SH-SY5Y (cell line): ENCODE measurements around the gene JAM3.

Source experiments
- GATA2 ChIP-seq: IDR thresholded peaks from 2 replicates; pipeline ENCODE4 v1.6.1; 2011; ENCODE audit warnings: mild to moderate bottlenecking, low read depth, low read length
- GATA3 ChIP-seq: IDR thresholded peaks from 2 replicates; pipeline ENCODE4 v1.6.1; 2011; ENCODE audit warnings: low read depth, mild to moderate bottlenecking, low read length, moderate library complexity

Gene JAM3

DNA sequence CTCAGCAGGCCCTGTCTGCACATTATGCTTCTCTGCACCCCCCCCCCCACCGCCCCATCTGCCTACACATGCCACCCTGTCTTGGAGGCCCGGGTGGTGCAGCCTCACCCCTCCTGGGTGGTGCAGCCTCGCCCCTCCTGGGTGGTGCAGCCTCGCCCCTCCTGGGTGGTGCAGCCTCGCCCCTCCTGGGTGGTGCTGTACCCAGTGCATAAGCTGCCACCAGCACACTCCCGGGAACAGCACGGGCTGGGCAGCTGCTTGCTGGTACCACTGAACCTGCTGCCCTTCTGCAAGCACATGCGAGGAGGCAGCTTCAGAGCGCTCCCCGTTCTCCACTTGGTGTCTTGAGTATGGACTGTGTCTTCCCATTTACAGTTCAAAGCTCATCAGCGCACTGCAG lies 85.6 kb downstream of the JAM3 start:
- TF ChIP-seq GATA3: no peak
- TF ChIP-seq GATA2: no peak

DNA sequence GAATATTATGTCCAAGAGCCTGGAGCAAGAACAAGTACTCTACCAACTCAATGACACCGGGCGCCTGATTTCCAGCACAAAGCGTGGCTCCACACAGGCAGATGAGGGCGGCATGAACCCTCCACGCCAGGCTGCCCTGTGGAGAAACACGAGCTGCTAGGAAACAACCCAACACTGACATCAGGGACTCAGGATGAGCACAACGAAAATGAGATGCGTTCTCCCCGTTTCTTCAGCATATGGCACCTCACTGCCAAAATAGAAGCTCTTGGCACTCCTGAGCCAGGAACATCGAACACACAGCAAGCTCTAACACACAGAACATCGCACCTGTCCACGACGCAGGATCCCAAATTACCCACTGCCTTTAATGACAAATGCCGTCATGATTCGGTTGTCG lies 86.6 kb downstream of the JAM3 start:
- no peak for TF ChIP-seq GATA2
- TF ChIP-seq GATA3: no peak

DNA sequence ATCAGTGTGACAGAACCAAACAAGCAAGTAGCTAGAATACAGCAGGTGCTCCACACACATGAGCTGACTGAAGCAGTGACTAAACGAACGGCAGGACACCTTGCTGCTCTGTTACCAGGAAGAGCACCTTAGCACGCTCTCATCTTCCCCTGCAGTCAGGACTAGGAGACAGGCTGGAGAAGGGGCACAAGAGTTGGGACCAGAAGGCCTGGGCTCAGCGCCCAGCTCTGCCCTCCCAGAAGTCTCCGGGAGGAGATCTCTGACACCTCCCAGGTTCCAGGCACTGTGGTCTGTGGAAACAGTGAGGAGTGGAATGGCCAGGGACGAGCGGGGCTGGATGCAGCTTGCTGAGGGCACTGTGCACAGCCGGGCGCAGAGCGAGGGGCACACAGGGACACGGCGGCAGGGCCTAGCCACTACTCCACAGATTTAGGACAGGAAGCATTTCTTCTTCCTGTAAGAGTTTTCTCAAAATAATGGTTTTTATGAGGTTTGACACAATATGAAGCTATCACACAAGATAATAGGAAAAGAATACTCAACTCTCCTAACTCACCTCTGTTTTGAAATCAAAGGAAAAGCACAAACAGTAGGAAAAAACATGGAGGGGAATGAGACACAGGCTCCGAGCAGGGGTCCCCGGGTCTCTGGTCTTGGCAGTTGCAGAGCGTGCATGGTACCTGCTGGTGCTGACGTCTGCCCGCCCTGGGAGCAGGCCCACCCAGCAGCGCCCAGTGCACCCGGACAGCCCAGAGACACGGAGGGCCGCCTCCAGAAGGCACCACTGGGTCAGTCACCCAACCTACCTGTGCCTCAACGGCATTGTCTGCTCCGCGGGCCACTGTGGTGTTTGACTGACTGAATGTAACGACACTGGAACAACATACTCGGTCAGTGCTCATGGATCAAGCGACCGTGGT lies 87.3 kb downstream of the JAM3 start:
- TF ChIP-seq GATA3 (no peak), GATA2 (no peak)

DNA sequence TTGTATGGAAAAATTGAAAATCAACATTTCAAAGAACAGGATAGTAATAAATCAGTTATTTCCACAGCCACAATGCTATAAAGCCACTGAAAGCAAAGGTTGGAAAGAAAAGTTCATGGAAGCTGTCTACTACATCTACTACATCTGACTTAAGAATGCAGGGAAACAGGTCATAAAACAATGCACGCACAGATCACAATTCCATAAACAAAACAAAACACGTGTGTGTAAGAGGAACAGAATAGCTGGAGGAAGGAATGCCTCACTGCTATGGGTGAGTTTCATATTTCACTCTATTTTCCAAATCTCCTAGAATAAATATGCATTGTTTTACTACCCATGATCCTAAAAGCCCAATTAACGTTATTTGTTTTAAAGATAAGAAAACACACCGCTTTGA lies 88.6 kb downstream of the JAM3 start:
- TF ChIP-seq GATA3 (no peak), GATA2 (no peak)

DNA sequence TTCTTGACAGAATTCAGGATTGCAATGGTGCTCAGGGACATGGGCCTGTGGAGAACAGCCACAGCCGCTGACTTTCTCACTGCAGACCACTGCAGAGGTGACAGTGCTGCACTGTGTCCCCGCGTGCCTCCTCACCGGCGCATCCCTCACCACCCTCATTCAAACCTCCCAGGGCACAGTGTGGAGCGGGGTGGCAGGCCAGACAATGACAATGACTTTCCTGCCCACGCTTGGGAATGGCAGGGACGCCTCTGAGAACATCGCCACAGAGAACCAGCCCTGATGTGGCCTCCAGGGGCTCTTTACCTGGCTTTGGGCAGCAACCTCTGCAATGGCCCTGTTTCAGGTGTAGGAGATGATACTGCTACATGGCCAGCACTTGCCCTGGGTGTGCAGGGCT lies 89.2 kb downstream of the JAM3 start:
- no peak for TF ChIP-seq GATA3
- no peak for TF ChIP-seq GATA2

DNA sequence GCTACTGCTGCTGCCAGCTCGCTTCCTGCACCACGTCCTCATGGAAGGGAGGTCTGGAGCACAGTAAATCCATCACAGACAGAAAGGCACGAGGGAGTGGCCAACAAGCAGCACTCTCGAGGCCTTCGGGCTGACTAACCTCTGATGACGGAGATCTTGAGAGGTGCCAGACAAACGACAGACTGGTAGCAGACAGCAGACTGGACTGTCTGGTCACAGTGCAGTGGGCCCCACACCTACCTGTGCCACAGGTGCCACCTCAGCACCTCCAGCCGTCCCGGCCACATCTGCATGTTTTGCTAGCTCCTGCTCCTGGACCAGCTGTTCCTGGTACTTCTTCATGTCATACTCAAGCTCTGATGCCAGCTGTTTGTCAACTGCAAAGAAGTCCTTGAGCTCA lies 90.8 kb downstream of the JAM3 start:
- TF ChIP-seq GATA3 (no peak), GATA2 (no peak)

DNA sequence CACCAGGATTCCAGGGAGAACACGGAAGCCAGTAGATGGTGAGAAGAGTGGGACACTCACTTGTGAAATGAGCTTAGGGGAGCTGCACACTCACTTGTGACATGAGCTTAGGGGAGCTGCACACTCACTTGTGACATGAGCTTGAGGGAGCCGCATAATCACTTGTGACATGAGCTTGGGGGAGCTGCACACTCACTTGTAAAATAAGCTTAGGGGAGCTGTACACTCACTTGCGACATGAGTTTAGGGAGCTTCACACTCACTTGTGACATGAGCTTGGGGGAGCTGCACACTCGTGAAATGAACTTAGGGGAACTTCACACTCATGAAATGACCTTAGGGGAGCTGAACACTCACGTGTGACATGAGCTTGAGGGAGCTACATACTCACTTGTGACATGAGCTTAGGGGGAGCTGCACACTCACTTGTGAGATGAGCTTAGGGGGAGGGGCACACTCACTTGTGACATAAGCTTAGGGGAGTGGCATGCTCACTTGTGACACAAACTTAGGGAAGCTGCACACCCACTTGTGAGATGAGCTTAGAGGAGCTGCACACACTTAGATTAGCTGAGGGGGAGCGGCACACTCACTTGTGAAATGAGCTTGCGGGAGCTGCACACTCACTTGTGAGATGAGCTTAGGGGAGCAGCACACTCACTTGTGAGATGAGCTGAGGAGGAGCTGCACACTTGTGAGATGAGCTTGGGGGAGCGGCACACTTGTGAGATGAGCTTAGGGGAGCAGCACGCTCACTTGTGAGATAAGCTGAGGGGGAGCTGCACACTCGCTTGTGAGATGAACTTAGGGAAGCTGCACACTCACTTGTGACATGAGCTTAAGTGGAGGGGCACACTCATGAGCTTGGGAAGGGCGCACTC lies 95.9 kb downstream of the JAM3 start:
- TF ChIP-seq GATA3 (no peak), GATA2 (no peak)

DNA sequence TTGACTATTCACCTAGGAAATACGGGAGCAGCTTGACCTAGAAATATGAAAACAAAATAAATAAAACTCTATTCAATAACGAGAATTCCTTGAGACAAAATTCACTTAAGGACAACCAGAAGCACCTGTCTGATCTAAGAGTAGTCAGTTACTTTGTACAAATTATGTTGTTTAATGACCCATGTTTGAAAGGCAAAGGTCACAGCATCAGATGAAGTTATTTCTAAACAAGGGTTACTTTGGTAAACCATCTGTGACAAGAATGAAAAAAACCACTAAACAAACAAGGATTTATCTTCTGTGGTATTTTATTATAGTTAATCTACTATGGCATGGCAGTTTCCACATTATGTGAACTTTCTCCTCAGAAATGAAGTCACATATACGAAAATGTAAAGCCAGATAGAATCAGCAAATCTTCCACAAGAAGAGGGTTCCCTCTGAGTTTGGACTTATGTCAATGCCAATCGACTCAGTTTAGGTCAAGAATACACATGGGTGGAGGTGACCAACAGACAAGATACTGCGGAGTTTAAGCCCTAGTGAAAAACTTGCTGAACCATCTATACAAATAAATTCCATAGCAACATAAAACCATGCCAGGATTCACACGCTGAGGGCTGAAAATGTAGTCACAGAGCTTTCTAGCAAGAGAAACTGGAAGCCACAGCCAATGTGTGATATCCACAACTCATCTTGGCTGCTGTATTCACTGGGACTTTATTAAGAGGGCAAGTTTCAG lies 101.5 kb downstream of the JAM3 start:
- TF ChIP-seq GATA2 (no peak), GATA3 (no peak)

DNA sequence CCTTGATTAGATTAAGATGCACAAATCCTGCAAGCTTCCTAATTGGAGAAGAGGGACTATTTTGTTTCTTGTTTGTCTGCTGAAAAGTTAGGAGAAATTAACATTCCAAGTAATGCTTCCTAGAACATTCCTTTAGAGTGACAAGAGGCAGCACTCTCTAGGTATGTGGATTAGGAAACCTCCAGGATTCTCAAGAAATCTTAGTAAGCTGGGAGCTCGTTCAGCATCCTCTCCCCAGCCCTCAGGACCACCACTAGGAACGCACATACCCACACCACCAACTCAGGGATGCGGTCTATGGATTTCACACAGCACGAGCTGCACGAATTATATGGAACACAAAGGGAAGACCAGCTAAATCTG lies 102.0 kb downstream of the JAM3 start:
- TF ChIP-seq GATA3 (no peak), GATA2 (no peak)

DNA sequence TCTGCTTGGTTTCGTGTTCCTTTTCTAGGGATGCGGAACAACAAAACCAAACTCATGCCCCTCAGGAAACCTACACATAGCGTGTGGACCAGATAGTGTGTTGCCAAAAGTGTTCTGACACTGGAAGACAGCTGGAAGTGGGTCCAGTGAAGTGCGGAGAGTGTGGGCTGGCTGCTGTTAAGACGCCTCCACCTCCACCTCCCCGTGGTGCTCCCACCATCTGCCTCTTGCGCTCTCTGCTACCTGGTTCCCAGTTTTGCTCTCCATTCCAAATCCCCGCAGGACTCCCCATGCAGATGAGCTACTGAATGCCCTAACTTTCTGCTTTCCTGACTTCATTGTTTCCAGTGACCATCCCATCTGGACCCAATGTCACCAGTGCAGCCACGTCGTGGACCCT lies 103.1 kb downstream of the JAM3 start:
- TF ChIP-seq GATA2: no peak
- TF ChIP-seq GATA3: no peak

DNA sequence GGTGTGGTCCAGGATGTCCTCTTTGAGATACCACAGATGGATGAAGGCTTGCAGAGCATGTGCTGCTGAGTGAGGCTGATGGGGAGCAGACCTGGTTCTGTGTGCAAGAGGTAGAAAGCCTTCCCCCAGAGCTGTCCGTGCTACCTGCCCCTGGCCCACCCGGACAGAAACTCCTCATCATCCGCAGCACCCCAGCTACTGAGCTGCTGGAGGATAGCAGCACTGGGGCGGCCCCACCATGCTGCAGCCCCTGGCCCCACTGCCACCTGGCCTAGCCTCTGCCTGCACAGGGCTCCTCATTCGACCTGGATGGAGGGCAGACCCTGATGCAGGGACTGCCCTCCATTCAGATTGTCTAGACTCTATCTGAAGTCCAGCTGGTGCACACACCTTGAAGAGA lies 104.4 kb downstream of the JAM3 start:
- TF ChIP-seq GATA2 (no peak), GATA3 (no peak)

DNA sequence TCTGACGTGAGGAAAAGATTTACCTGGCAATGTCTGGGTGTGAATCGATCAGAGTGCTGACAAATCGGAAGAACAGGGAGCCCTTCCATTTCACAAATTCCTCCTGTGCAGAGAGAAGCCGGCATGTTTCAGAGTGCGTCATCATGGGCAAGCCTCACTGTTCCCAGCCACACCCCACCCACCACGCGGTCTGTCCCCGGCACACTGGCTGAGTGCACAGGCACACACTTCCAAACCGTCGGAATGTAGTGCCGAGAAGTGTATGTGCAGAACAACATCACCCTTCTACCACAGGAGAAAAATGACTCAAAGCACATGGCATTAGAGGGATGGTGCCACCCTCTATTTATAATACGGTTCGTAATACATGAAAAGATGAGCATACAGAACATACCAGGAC lies 107.4 kb downstream of the JAM3 start:
- TF ChIP-seq GATA3: no peak
- no peak for TF ChIP-seq GATA2

DNA sequence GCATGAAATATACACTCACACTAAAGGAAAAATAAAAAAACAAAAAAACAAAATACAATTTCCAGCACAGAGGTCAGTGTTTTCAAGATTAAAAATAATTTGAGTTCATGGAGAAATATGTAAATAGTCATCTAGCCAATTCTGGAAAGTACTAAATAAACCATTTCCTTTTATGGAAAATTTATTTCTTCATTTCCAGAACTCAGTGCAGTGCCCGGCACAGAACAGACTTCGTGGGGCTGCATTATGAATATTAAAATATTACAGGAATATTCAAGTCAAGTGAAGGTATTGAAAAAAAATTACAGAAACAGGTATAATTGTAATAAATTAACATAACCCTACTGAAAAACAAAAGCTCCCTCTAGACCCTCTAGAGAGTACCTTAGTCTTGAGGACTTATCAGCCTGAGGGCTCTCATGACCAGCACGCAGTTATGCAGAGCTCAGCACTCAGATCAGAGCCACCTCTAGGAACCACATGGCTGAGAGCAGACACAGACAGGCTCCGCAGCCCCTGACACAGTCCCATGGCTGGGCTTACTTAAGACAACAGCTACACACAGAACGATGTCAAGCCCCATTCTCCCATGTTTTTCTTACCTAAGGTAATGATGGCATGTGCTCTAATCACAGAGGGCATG lies 109.3 kb downstream of the JAM3 start:
- no peak for TF ChIP-seq GATA3
- TF ChIP-seq GATA2: no peak

DNA sequence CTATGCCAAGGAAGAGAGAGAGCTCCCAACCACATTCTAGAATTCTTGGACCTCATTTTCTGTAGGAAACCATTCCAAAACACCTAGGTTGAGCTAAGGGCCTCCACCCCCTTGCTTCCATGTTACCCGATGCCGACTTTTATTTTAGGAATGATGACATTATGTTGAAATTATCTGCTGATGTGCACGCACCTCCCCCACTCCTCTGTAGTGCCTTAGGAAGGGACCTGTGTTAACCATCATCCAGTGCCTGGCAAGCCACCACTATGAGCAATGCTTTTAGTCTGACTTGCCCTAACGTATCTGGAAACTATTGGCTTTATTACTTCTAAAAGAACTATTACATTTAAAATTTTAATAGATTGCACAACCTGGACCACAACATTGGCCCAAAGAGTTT lies 112.8 kb downstream of the JAM3 start:
- no peak for TF ChIP-seq GATA2
- TF ChIP-seq GATA3: no peak

DNA sequence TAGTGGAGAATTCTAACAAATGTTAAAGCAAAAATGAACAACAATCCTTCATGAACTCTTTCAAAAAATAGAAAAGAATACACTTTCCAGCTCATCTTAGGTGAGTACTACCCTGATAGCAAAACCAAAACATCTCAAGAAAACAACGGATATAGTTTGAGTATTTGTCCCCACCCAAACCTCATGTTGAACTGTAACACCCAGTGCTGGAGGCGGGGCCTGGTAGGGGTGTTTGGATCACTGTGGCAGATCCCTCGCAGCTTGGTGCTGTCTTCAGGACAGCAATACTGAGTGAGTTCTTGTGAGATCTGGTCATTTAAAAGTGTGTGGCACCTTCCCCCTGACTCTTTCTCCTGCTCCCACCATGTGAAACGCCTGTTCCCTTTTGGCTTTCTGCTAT lies 127.9 kb downstream of the JAM3 start:
- no peak for TF ChIP-seq GATA2
- TF ChIP-seq GATA3: no peak
